ENCODE measurements around the gene CNTFR. TPM values are rescaled to one million over a fixed set of nuclear protein-coding genes. Genes with fewer than 3 reads are reported as not detected.

The CNTFR gene
- total and polyA plus RNA-seq, 2 of the 8 experiments (the other 6 are each of a cell fraction or from before 2014, with no cell fraction given): 1.2 to 4.2 TPM

GRCh38 chr9:34624475-34625185 is 35.1 kb upstream of the CNTFR start:
- peaks cover 2 to 16% (median 6%) of the 10 kb centered on the region in 4 experiments for H3K4me1 ChIP-seq (replicated peaks in 1 of 4; ENCODE audit: control insufficient read depth in 3 of 4, insufficient read depth in 4 of 4, low read length in 3 of 4)
- H3K4ac ChIP-seq (replicated peaks; ENCODE audit: insufficient read length, low read depth, low read length): no peak overlapping the region
- no peaks in the 10 kb centered on the region; the same call in 1 of the 2 replicates for H3K79me1 ChIP-seq (ENCODE audit: low read depth, low read length)
- no peak overlapping the region for H2BK20ac ChIP-seq (ENCODE audit: low read length)
- peaks cover 0 to 5% of the 10 kb centered on the region in 2 experiments for H4K20me1 ChIP-seq (replicated peaks in 1 of 2; ENCODE audit: control insufficient read depth in 1 of 2, insufficient read depth in 2 of 2, low read length in 2 of 2)
- H2BK15ac ChIP-seq (ENCODE audit: low read length): no peak overlapping the region
- no peaks in the 10 kb centered on the region for H3K79me2 ChIP-seq (ENCODE audit: control insufficient read depth in 1 of 2, insufficient read depth in 2 of 2, low read length in 2 of 2)
- H3K4me2 ChIP-seq (ENCODE audit: insufficient read depth in 1 of 2, low read depth in 2 of 2, low read length in 2 of 2): peak overlapping the region; percentile 46 to 68
- no peak overlapping the region; the same call in 1 of the 2 replicates for H3K18ac ChIP-seq (ENCODE audit: extremely low read depth, low read length)
- DNase-seq (ENCODE audit: low read depth in 1 of 2, low spot score in 2 of 2) (peak in 1 of 2 experiments; percentile 58), FAIRE-seq (no peak)
- no peak overlapping the region for H3K56ac ChIP-seq (replicated peaks; ENCODE audit: insufficient read length, low read depth, low read length)
- H3K23me2 ChIP-seq (ENCODE audit: low read depth, low read length): peaks cover 16% of the 10 kb centered on the region
- H4K8ac ChIP-seq (ENCODE audit: extremely low read depth, insufficient read depth, low read length): no peak overlapping the region
- no peak overlapping the region for H3K14ac ChIP-seq (ENCODE audit: insufficient read length)
- H2BK5ac ChIP-seq (ENCODE audit: low read depth, low read length): no peak overlapping the region
- no peak overlapping the region for H4K91ac ChIP-seq (replicated peaks; ENCODE audit: insufficient read length, low read length)
- H3K36me3 ChIP-seq (ENCODE audit: control insufficient read depth in 2 of 4, insufficient read depth in 4 of 4, low read length in 3 of 4): no peaks in the 10 kb centered on the region; a peak in 1 of 8 replicates
- H3K27ac ChIP-seq (ENCODE audit: low read depth, low read length): no peak overlapping the region
- peaks cover 54 to 80% (median 77%) of the 10 kb centered on the region in 4 experiments for H3K27me3 ChIP-seq (replicated peaks in 1 of 4; ENCODE audit: control insufficient read depth in 3 of 4, extremely low read depth in 1 of 4, insufficient read depth in 3 of 4, low read length in 3 of 4)
- no peak overlapping the region for H2BK120ac ChIP-seq (replicated peaks; ENCODE audit: low read depth, low read length)
- H4K5ac ChIP-seq (ENCODE audit: insufficient read length, low read depth, low read length): peak overlapping the region; percentile 10
- POLR2A ChIA-PET (ENCODE audit: partially characterized antibody): interaction anchor here (1.4 to 2.6 kb wide), 2 partner anchors 9 to 12 kb away, joined by 5 to 12 read pairs; partner anchors contain the start of gene SIGMAR1
- peak overlapping the region in 3 of 4 experiments; percentile 9 to 51 (median 32); a peak in 6 of 8 replicates for H3K4me3 ChIP-seq (ENCODE audit: extremely low read depth in 1 of 4, insufficient read depth in 2 of 4, low read depth in 3 of 4, low read length in 4 of 4)
- CTCF ChIA-PET (ENCODE audit: partially characterized antibody): interaction anchor here (0.8 to 2.7 kb wide), 10 partner anchors 9 to 77 kb away, joined by 3 to 31 read pairs (median 5); partner anchors contain the start of gene RPP25L
- H2AK5ac ChIP-seq (ENCODE audit: low read depth, low read length): no peak overlapping the region
- no peak overlapping the region for H2BK12ac ChIP-seq (ENCODE audit: low read depth, low read length)
- no peaks in the 10 kb centered on the region for H3K9me3 ChIP-seq (ENCODE audit: insufficient read depth in 2 of 2, low read depth in 1 of 2, low read length in 1 of 2)
- TF ChIP-seq SUZ12 (IDR thresholded peaks at IDR 0.05; ENCODE audit: low read length) (peak; percentile 67; the same call in 1 of the 2 replicates), EGR1 (IDR thresholded peaks at IDR 0.05; ENCODE audit: borderline replicate concordance, low read depth, low read length) (peak; percentile 38; the same call in 1 of the 2 replicates), EZH2 (IDR thresholded peaks at IDR 0.05; ENCODE audit: low read depth, low read length, severe bottlenecking) (peak; percentile 59), MAFK (IDR thresholded peaks at IDR 0.05; ENCODE audit: low read depth, low read length) (no peak), E2F6 (IDR thresholded peaks at IDR 0.05) (peak; percentile 29; the same call in 1 of the 2 replicates), CHD1 (IDR thresholded peaks at IDR 0.05; ENCODE audit: low read depth, low read length) (no peak), RNF2 (IDR thresholded peaks at IDR 0.05; ENCODE audit: borderline replicate concordance, low read depth, low read length, missing control alignments, poor library complexity, severe bottlenecking) (no peak)
- WGBS, 2 experiments (ENCODE audit: extremely low coverage in 1 of 2, insufficient coverage in 1 of 2, insufficient read length in 1 of 2, insufficient replicate concordance in 2 of 2, low coverage in 1 of 2, low lambda C conversion rate in 2 of 2, missing lambda C conversion rate in 1 of 2): 14% methylated on average over 30 of the region's 39 CpGs; no CpG with 5 or more reads in 1 of the 2 experiments
- H3K9ac ChIP-seq (replicated peaks in 1 of 4; ENCODE audit: extremely low read depth in 1 of 4, low read depth in 3 of 4, low read length in 3 of 4): no peak overlapping the region; a peak in 1 of 7 replicates
- no peak overlapping the region; the same call in 1 of the 2 replicates for H2AFZ ChIP-seq (ENCODE audit: low read length)
- no peak overlapping the region for H3K23ac ChIP-seq (ENCODE audit: insufficient read length)

All from H1 (cell line).